ENCODE results near the gene CREB3. TPM values are rescaled to one million over a fixed set of nuclear protein-coding genes. Genes with fewer than 3 reads are reported as not detected.
A peak's percentile ranks its signal among the peaks of the same experiment; 100 is the strongest.

The CREB3 gene
- total RNA-seq, 1 experiment from 2014 or later: 28.6 TPM

- Histone ChIP-seq H3K36me3 (replicated peaks; ENCODE audit: control insufficient read depth, insufficient read depth, low read length) (peaks cover 5% of the 10 kb centered on the region), H3K27me3 (ENCODE audit: control insufficient read depth, insufficient read depth, low read length) (no peaks in the 10 kb centered on the region), H3K4me3 (ENCODE audit: insufficient read depth, low read depth, low read length) (no peak overlapping the region)
- no peak for DNase-seq
These were observed 26.1 kb downstream of the CREB3 start for GRCh38 chr9:35758475-35759050.

- H3K36me3 ChIP-seq (replicated peaks; ENCODE audit: control insufficient read depth, insufficient read depth, low read length): no peaks in the 10 kb centered on the region
- H3K4me3 ChIP-seq (ENCODE audit: insufficient read depth, low read depth, low read length): no peak overlapping the region
- DNase-seq: no peak
- no peaks in the 10 kb centered on the region for H3K27me3 ChIP-seq (ENCODE audit: control insufficient read depth, insufficient read depth, low read length)
These were observed 27.3 kb downstream of the CREB3 start for GRCh38 chr9:35759795-35760194.

- no peaks in the 10 kb centered on the region for H3K36me3 ChIP-seq (replicated peaks; ENCODE audit: control insufficient read depth, insufficient read depth, low read length)
- DNase-seq: no peak
- H3K4me3 ChIP-seq (ENCODE audit: insufficient read depth, low read depth, low read length): no peak overlapping the region
- H3K27me3 ChIP-seq (ENCODE audit: control insufficient read depth, insufficient read depth, low read length): no peaks in the 10 kb centered on the region
These were observed 28.2 kb downstream of the CREB3 start for GRCh38 chr9:35760651-35761050.

DNA sequence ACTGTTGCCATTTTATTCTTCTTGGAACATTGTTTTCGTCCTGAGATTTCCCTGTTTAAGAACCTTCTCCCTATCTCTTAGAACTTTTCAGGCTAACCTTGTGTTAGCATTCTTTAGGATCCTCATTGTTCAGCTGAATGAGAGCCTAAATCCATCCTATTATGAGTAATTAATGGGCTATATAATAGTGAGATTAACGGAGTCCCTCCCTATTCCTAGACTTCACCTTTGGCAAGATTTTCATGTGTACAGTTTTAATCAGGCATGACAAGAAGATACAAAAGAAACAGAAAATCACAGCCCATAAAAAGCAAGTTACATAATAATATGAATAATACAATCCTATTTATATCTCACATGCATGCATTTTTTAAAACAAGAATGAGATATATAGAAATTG lies 30.7 kb downstream of the CREB3 start:
- H3K4me3 ChIP-seq (ENCODE audit: insufficient read depth, low read depth, low read length): no peak overlapping the region
- H3K36me3 ChIP-seq (replicated peaks; ENCODE audit: control insufficient read depth, insufficient read depth, low read length): no peaks in the 10 kb centered on the region
- no peaks in the 10 kb centered on the region for H3K27me3 ChIP-seq (ENCODE audit: control insufficient read depth, insufficient read depth, low read length)
- DNase-seq: no peak

DNA sequence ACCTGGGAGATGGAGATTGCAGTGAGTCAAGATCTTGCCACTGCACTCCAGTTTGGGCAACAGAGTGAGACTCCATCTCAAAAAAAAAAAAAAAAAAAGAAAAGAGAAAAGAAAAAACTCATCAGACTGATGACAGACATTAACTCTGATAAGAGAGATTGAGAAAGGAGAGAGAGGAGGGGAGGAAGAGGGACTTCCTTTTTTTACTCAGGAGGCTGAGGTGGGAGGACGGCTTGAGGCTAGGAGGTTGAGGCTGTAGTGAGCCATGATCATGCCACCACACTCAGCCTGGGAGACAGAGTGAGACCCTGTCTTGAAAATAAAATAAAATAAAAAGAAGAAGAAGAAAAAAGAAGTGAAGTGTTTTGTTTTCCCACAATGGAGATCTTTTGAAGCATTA lies 31.3 kb downstream of the CREB3 start:
- no peaks in the 10 kb centered on the region for H3K27me3 ChIP-seq (ENCODE audit: control insufficient read depth, insufficient read depth, low read length)
- H3K36me3 ChIP-seq (replicated peaks; ENCODE audit: control insufficient read depth, insufficient read depth, low read length): no peaks in the 10 kb centered on the region
- no peak for DNase-seq
- no peak overlapping the region for H3K4me3 ChIP-seq (ENCODE audit: insufficient read depth, low read depth, low read length)

- H3K4me3 ChIP-seq (ENCODE audit: insufficient read depth, low read depth, low read length): no peak overlapping the region
- no peaks in the 10 kb centered on the region for H3K27me3 ChIP-seq (ENCODE audit: control insufficient read depth, insufficient read depth, low read length)
- no peaks in the 10 kb centered on the region for H3K36me3 ChIP-seq (replicated peaks; ENCODE audit: control insufficient read depth, insufficient read depth, low read length)
- no peak for DNase-seq
These were observed 34.5 kb downstream of the CREB3 start for GRCh38 chr9:35766997-35767396.

GRCh38 chr9:35767458-35767857 lies 35.0 kb downstream of the CREB3 start:
- Histone ChIP-seq H3K36me3 (replicated peaks; ENCODE audit: control insufficient read depth, insufficient read depth, low read length) (no peaks in the 10 kb centered on the region), H3K4me3 (ENCODE audit: insufficient read depth, low read depth, low read length) (no peak overlapping the region), H3K27me3 (ENCODE audit: control insufficient read depth, insufficient read depth, low read length) (no peaks in the 10 kb centered on the region)
- no peak for DNase-seq

GRCh38 chr9:35769763-35770162 lies 37.3 kb downstream of the CREB3 start:
- Histone ChIP-seq H3K4me3 (ENCODE audit: insufficient read depth, low read depth, low read length) (no peak overlapping the region), H3K36me3 (replicated peaks; ENCODE audit: control insufficient read depth, insufficient read depth, low read length) (no peaks in the 10 kb centered on the region), H3K27me3 (ENCODE audit: control insufficient read depth, insufficient read depth, low read length) (no peaks in the 10 kb centered on the region)
- no peak for DNase-seq

DNA sequence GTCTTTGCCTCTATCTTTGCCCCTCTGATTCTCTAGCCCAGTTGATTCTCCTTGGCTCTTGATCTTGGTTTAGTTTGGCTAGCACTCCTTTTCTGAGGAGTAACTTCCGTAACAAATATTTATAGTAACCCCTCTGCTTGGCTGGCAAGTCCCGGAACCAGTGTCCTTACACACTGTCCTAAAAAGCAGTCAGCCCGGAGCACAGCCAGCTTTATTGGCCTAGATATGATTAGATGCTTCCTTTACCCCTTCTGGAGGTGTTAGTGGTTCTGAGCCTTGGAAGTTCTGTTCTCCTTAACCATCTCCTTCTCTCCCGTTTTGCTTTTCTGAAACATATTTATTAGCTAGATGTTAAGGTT lies 38.6 kb downstream of the CREB3 start:
- H3K4me3 ChIP-seq (ENCODE audit: insufficient read depth, low read depth, low read length): no peak overlapping the region
- H3K36me3 ChIP-seq (replicated peaks; ENCODE audit: control insufficient read depth, insufficient read depth, low read length): no peaks in the 10 kb centered on the region
- no peak for DNase-seq
- no peaks in the 10 kb centered on the region for H3K27me3 ChIP-seq (ENCODE audit: control insufficient read depth, insufficient read depth, low read length)

GRCh38 chr9:35771534-35771933 lies 39.1 kb downstream of the CREB3 start:
- Histone ChIP-seq H3K36me3 (replicated peaks; ENCODE audit: control insufficient read depth, insufficient read depth, low read length) (no peaks in the 10 kb centered on the region), H3K27me3 (ENCODE audit: control insufficient read depth, insufficient read depth, low read length) (no peaks in the 10 kb centered on the region), H3K4me3 (ENCODE audit: insufficient read depth, low read depth, low read length) (no peak overlapping the region)
- DNase-seq: no peak

- H3K27me3 ChIP-seq (ENCODE audit: control insufficient read depth, insufficient read depth, low read length): no peaks in the 10 kb centered on the region
These were observed 39.5 kb downstream of the CREB3 start for GRCh38 chr9:35771943-35772342.

DNA sequence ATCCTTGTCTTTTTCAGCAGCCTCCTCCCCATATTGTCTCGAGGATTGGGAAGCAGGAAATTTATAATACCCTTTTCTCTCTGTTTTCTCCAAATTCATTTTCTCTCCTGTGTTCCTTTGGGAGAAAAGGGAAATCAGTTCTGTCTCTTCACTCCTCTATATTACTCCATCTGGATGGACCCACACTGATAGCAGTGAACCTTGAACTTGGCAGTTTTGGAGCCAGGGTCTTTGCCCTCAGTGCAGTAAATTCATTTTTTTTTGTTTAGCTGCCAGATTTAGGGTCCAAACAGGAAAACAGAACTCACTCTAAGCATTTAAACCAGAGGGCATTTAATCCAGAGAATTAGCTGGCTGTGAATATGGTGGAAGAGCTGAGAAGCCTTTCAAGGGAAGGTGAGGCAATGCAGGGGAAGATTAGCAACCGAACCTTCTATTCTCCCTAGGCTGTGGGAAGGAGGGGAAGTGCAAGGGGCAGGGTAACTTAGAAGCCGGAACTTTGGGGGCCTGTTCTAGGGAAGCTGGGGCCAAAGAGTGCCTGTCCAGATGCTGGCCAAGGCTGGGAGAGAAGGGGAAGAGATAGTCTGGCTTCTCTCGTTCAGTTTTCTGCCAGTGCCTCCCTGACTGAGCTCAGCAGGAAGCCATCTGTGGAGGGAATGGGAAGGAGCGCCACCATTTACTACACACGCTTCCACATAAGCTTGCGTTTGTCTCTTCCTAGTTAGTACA lies 42.6 kb downstream of the CREB3 start:
- Histone ChIP-seq H3K4me3 (ENCODE audit: insufficient read depth, low read depth, low read length) (no peak overlapping the region), H3K36me3 (replicated peaks; ENCODE audit: control insufficient read depth, insufficient read depth, low read length) (no peaks in the 10 kb centered on the region), H3K27me3 (ENCODE audit: control insufficient read depth, insufficient read depth, low read length) (no peaks in the 10 kb centered on the region)
- DNase-seq: peak; percentile 59

More at GRCh38 chr9:35771943-35772342, 39.5 kb downstream of the CREB3 start:
- H3K4me3 ChIP-seq (ENCODE audit: insufficient read depth, low read depth, low read length): no peak overlapping the region
- DNase-seq: no peak
- H3K36me3 ChIP-seq (replicated peaks; ENCODE audit: control insufficient read depth, insufficient read depth, low read length): no peaks in the 10 kb centered on the region

- H3K36me3 ChIP-seq (replicated peaks; ENCODE audit: control insufficient read depth, insufficient read depth, low read length): no peaks in the 10 kb centered on the region
- H3K4me3 ChIP-seq (ENCODE audit: insufficient read depth, low read depth, low read length): no peak overlapping the region
- no peak for DNase-seq
- no peaks in the 10 kb centered on the region for H3K27me3 ChIP-seq (ENCODE audit: control insufficient read depth, insufficient read depth, low read length)
These were observed 43.6 kb downstream of the CREB3 start for GRCh38 chr9:35776018-35776417.

GRCh38 chr9:35778496-35778895 lies 46.0 kb downstream of the CREB3 start:
- Histone ChIP-seq H3K36me3 (replicated peaks; ENCODE audit: control insufficient read depth, insufficient read depth, low read length) (no peaks in the 10 kb centered on the region), H3K4me3 (ENCODE audit: insufficient read depth, low read depth, low read length) (no peak overlapping the region), H3K27me3 (ENCODE audit: control insufficient read depth, insufficient read depth, low read length) (no peaks in the 10 kb centered on the region)
- no peak for DNase-seq

GRCh38 chr9:35781066-35781465 lies 48.6 kb downstream of the CREB3 start:
- no peak for DNase-seq
- no peaks in the 10 kb centered on the region for H3K36me3 ChIP-seq (replicated peaks; ENCODE audit: control insufficient read depth, insufficient read depth, low read length)
- H3K4me3 ChIP-seq (ENCODE audit: insufficient read depth, low read depth, low read length): no peak overlapping the region
- no peaks in the 10 kb centered on the region for H3K27me3 ChIP-seq (ENCODE audit: control insufficient read depth, insufficient read depth, low read length)

Data from H7 (cell line).